HepG2 (cell line): ENCODE data around the gene RGS19. TPM values are rescaled to one million over a fixed set of nuclear protein-coding genes. Genes with fewer than 3 reads are reported as not detected.
A peak's percentile ranks its signal among the peaks of the same experiment; 100 is the strongest.

ENCODE experiments used
- CHD4 ChIP-seq: fragments of 200-600 bp; sonication (generic); IDR thresholded peaks from 2 replicates; pipeline ENCODE4 v1.7.0; 2017; ENCODE audit warnings: mild to moderate bottlenecking, low read length, borderline replicate concordance
- CREM ChIP-seq, 2 experiments: sonication (generic) in 1 of 2; formaldehyde crosslinking in 1 of 2; IDR thresholded peaks; 2 replicates each; pipeline versions ENCODE4 v1.4.0 to v1.6.1; 2016 to 2020; ENCODE audit warnings: antibody characterized with exemption in 1 of 2, mild to moderate bottlenecking in 1 of 2, missing genetic modification reagents in 1 of 2
- GATAD2A ChIP-seq: IDR thresholded peaks from 2 replicates; pipeline ENCODE4 v1.6.1; 2016
- IKZF1 ChIP-seq: fragments of 450-650 bp; IDR thresholded peaks from 2 replicates; pipeline ENCODE4 v1.7.1; 2016
- KAT8 ChIP-seq: IDR thresholded peaks from 2 replicates; pipeline ENCODE4 v1.6.1; 2016; ENCODE audit warnings: missing genetic modification reagents, missing compliant biosample characterization
- YEATS2 ChIP-seq: sonication (generic); formaldehyde crosslinking; IDR thresholded peaks from 2 replicates; pipeline ENCODE4 v1.4.0; 2020; ENCODE audit warnings: missing genetic modification reagents, borderline replicate concordance
- ZFP62 ChIP-seq: sonication (generic); formaldehyde crosslinking; IDR thresholded peaks from 2 replicates; pipeline ENCODE4 v1.4.0; 2020; ENCODE audit warnings: missing genetic modification reagents
- ZFP82 ChIP-seq: sonication (generic); formaldehyde crosslinking; IDR thresholded peaks from 2 replicates; pipeline ENCODE4 v1.5.1; 2020; ENCODE audit warnings: mild to moderate bottlenecking, missing genetic modification reagents, borderline replicate concordance
- ZNF136 ChIP-seq: sonication (generic); formaldehyde crosslinking; IDR thresholded peaks from 2 replicates; pipeline ENCODE4 v1.8.1; 2022; ENCODE audit warnings: low read depth, mild to moderate bottlenecking, moderate library complexity, missing genetic modification reagents
- ZNF468 ChIP-seq: sonication (generic); formaldehyde crosslinking; IDR thresholded peaks from 2 replicates; pipeline ENCODE4 v1.8.0; 2022; ENCODE audit warnings: mild to moderate bottlenecking, moderate library complexity, missing genetic modification reagents
- ZNF775 ChIP-seq: sonication (generic); formaldehyde crosslinking; IDR thresholded peaks from 2 replicates; pipeline ENCODE4 v1.4.0; 2020; ENCODE audit warnings: missing genetic modification reagents, mild to moderate bottlenecking, moderate library complexity, borderline replicate concordance
- polyA plus RNA-seq, 8 experiments: library from polyadenylated mRNA; depleted of rRNA in 3 of 8; stranded (reverse) in 7 of 8; unstranded in 1 of 8; fragments of >200 nt; fragmentation: Illumina TruSeq in 4 of 8; extraction: Trizol in 4 of 8; gene quantifications; 2 replicates each; pipeline versions ENCODE4 v1.2.1 to v1.2.3, GENCODE V29; 2011 to 2016; ENCODE audit warnings: low read depth in 4 of 8, missing spikeins in 1 of 8, mixed read lengths in 1 of 8; ENCODE audit not compliant: insufficient read depth in 1 of 8
- total RNA-seq, 5 experiments: library from RNA; depleted of rRNA; stranded (reverse); fragments of >200 nt; fragmentation: Illumina TruSeq; extraction: Trizol; gene quantifications; 2 replicates each; pipeline ENCODE4 v1.2.3, GENCODE V29; 2016; ENCODE audit warnings: low read depth in 1 of 5
- TF ChIP-seq, protein P1 (sequence below): sonication (generic); formaldehyde crosslinking; IDR thresholded peaks from 2 replicates; pipeline ENCODE4 v1.4.0; 2020; ENCODE audit warnings: missing genetic modification reagents, borderline replicate concordance
- TF ChIP-seq, protein P2 (sequence below): IDR thresholded peaks from 2 replicates; pipeline ENCODE4 v1.6.1; 2016; ENCODE audit warnings: low read depth
- TF ChIP-seq, protein P3 (sequence below): sonication (generic); formaldehyde crosslinking; IDR thresholded peaks from 2 replicates; pipeline ENCODE4 v1.4.0; 2020; ENCODE audit warnings: mild to moderate bottlenecking, low read depth, missing genetic modification reagents
- TF ChIP-seq, protein P4 (sequence below): sonication (generic); formaldehyde crosslinking; IDR thresholded peaks from 2 replicates; pipeline ENCODE4 v1.4.0; 2020; ENCODE audit warnings: missing genetic modification reagents

The RGS19 gene
- total and polyA plus RNA-seq, 2 of the 13 experiments (the other 11 are each of a cell fraction or from before 2014, with no cell fraction given) = 10.7 to 11.9 TPM

DNA sequence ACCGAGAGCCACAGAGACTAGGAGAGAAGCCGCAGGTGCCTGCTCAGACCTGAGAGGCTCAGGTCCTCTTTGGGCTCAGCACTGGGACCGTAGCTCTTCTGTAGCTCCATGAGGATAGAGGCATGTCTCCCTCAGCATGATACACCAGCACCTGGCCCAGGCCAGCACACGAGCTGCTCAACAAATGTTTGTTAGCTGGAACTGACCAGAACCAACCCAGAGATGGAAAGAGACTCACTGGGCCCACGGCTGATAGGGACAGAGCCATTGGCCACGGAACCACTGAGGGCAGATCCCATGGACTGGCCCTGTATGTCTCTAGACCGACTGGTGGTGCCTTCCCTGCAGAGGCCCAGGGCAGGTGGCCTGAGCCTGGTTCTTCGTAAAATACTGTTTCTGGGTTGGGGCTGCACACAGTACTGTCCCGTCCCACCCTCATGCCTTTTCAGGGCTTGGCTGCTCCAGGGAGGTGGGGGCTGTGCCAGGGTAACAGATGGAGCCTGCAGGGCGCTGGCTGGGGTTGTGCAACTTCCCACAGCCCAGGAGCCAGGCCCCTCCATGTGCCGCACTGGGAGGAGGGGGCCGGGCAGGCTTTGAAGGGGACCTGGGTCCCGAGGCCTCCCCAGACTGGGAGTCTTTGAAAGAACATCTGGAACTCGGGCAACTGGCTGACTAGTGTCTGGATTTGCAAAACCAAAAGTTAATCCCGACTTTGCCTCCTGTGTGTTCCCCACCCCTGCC is 38.1 kb downstream of the RGS19 start (continued):
- TF ChIP-seq, protein P1, sequence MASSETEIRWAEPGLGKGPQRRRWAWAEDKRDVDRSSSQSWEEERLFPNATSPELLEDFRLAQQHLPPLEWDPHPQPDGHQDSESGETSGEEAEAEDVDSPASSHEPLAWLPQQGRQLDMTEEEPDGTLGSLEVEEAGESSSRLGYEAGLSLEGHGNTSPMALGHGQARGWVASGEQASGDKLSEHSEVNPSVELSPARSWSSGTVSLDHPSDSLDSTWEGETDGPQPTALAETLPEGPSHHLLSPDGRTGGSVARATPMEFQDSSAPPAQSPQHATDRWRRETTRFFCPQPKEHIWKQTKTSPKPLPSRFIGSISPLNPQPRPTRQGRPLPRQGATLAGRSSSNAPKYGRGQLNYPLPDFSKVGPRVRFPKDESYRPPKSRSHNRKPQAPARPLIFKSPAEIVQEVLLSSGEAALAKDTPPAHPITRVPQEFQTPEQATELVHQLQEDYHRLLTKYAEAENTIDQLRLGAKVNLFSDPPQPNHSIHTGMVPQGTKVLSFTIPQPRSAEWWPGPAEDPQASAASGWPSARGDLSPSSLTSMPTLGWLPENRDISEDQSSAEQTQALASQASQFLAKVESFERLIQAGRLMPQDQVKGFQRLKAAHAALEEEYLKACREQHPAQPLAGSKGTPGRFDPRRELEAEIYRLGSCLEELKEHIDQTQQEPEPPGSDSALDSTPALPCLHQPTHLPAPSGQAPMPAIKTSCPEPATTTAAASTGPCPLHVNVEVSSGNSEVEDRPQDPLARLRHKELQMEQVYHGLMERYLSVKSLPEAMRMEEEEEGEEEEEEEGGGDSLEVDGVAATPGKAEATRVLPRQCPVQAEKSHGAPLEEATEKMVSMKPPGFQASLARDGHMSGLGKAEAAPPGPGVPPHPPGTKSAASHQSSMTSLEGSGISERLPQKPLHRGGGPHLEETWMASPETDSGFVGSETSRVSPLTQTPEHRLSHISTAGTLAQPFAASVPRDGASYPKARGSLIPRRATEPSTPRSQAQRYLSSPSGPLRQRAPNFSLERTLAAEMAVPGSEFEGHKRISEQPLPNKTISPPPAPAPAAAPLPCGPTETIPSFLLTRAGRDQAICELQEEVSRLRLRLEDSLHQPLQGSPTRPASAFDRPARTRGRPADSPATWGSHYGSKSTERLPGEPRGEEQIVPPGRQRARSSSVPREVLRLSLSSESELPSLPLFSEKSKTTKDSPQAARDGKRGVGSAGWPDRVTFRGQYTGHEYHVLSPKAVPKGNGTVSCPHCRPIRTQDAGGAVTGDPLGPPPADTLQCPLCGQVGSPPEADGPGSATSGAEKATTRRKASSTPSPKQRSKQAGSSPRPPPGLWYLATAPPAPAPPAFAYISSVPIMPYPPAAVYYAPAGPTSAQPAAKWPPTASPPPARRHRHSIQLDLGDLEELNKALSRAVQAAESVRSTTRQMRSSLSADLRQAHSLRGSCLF (CRISPR knock-in tag) = no peak
- TF ChIP-seq CHD4 (no peak), GATAD2A (CRISPR knock-in tag) (peak; percentile 67), CREM (IDR thresholded peaks at IDR 0.05) (no peak), CREM (CRISPR knock-in tag; IDR thresholded peaks at IDR 0.05) (no peak), KAT8 (0 out of 2 replicates have a peak, but pooled peaks have one; percentile 58), YEATS2 (CRISPR knock-in tag) (no peak), ZNF775 (peak; percentile 80; the same call in 1 of the 2 replicates), ZFP62 (CRISPR knock-in tag) (no peak), IKZF1 (no peak), ZNF468 (CRISPR knock-in tag) (no peak), ZFP82 (CRISPR knock-in tag) (no peak; the same call in 1 of the 2 replicates), ZNF136 (CRISPR knock-in tag) (no peak)
- TF ChIP-seq, protein P2, sequence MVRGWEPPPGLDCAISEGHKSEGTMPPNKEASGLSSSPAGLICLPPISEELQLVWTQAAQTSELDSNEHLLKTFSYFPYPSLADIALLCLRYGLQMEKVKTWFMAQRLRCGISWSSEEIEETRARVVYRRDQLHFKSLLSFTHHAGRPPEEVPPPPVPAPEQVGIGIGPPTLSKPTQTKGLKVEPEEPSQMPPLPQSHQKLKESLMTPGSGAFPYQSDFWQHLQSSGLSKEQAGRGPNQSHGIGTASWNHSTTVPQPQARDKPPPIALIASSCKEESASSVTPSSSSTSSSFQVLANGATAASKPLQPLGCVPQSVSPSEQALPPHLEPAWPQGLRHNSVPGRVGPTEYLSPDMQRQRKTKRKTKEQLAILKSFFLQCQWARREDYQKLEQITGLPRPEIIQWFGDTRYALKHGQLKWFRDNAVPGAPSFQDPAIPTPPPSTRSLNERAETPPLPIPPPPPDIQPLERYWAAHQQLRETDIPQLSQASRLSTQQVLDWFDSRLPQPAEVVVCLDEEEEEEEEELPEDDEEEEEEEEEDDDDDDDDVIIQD (CRISPR knock-in tag) = no peak
- TF ChIP-seq, protein P3, sequence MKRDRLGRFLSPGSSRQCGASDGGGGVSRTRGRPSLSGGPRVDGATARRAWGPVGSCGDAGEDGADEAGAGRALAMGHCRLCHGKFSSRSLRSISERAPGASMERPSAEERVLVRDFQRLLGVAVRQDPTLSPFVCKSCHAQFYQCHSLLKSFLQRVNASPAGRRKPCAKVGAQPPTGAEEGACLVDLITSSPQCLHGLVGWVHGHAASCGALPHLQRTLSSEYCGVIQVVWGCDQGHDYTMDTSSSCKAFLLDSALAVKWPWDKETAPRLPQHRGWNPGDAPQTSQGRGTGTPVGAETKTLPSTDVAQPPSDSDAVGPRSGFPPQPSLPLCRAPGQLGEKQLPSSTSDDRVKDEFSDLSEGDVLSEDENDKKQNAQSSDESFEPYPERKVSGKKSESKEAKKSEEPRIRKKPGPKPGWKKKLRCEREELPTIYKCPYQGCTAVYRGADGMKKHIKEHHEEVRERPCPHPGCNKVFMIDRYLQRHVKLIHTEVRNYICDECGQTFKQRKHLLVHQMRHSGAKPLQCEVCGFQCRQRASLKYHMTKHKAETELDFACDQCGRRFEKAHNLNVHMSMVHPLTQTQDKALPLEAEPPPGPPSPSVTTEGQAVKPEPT (CRISPR knock-in tag) = 0 out of 2 replicates have a peak, but pooled peaks have one; percentile 27
- TF ChIP-seq, protein P4, sequence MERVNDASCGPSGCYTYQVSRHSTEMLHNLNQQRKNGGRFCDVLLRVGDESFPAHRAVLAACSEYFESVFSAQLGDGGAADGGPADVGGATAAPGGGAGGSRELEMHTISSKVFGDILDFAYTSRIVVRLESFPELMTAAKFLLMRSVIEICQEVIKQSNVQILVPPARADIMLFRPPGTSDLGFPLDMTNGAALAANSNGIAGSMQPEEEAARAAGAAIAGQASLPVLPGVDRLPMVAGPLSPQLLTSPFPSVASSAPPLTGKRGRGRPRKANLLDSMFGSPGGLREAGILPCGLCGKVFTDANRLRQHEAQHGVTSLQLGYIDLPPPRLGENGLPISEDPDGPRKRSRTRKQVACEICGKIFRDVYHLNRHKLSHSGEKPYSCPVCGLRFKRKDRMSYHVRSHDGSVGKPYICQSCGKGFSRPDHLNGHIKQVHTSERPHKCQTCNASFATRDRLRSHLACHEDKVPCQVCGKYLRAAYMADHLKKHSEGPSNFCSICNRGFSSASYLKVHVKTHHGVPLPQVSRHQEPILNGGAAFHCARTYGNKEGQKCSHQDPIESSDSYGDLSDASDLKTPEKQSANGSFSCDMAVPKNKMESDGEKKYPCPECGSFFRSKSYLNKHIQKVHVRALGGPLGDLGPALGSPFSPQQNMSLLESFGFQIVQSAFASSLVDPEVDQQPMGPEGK (CRISPR knock-in tag) = peak; percentile 99
